Ishikawa (cell line): ENCODE data around the gene ADAM10.

Experiments used
- CEBPB ChIP-seq: IDR thresholded peaks from 2 replicates; pipeline ENCODE4 v1.6.1; 2012
- CREB1 ChIP-seq: IDR thresholded peaks from 2 replicates; pipeline ENCODE4 v1.6.1; 2012; ENCODE audit warnings: low read depth
- EGR1 ChIP-seq: IDR thresholded peaks from 2 replicates; pipeline ENCODE4 v1.6.1; 2012
- EP300 ChIP-seq: IDR thresholded peaks from 2 replicates; pipeline ENCODE4 v1.6.1; 2012; ENCODE audit warnings: borderline replicate concordance
- FOXM1 ChIP-seq: IDR thresholded peaks from 2 replicates; pipeline ENCODE4 v1.6.1; 2012; ENCODE audit warnings: low read depth, borderline replicate concordance
- MAX ChIP-seq: IDR thresholded peaks from 2 replicates; pipeline ENCODE4 v1.6.1; 2012
- NFIC ChIP-seq: IDR thresholded peaks from 2 replicates; pipeline ENCODE4 v1.6.1; 2012
- RAD21 ChIP-seq: IDR thresholded peaks from 2 replicates; pipeline ENCODE4 v1.6.1; 2012; ENCODE audit warnings: low read depth
- REST ChIP-seq: IDR thresholded peaks from 2 replicates; pipeline ENCODE4 v1.6.1; 2012; ENCODE audit warnings: low read depth, mild to moderate bottlenecking
- TAF1 ChIP-seq: IDR thresholded peaks from 2 replicates; pipeline ENCODE4 v1.6.1; 2012; ENCODE audit warnings: low read depth, mild to moderate bottlenecking
- TCF12 ChIP-seq: IDR thresholded peaks from 2 replicates; pipeline ENCODE4 v1.6.1; 2012; ENCODE audit warnings: low read depth
- TEAD4 ChIP-seq: IDR thresholded peaks from 2 replicates; pipeline ENCODE4 v1.6.1; 2012
- USF1 ChIP-seq: IDR thresholded peaks from 2 replicates; pipeline ENCODE4 v1.6.1; 2012
- YY1 ChIP-seq: IDR thresholded peaks from 2 replicates; pipeline ENCODE4 v1.6.1; 2012; ENCODE audit warnings: low read depth
- ZBTB7A ChIP-seq: IDR thresholded peaks from 2 replicates; pipeline ENCODE4 v1.6.1; 2012; ENCODE audit warnings: low read depth

ADAM10 gene

GRCh38 chr15:58732625-58733363 is 16.7 kb downstream of the ADAM10 start:
- TF ChIP-seq MAX (no peak), ZBTB7A (no peak), FOXM1 (no peak), USF1 (no peak), NFIC (no peak), TEAD4 (no peak), REST (no peak), EGR1 (no peak), TCF12 (no peak), CREB1 (no peak), RAD21 (no peak), TAF1 (no peak), YY1 (no peak)

GRCh38 chr15:58731756-58732535 is 17.6 kb downstream of the ADAM10 start:
- TF ChIP-seq REST (no peak), MAX (peak; percentile 26; the same call in 1 of the 2 replicates), TEAD4 (peak; percentile 74), RAD21 (no peak)

- no peak for TF ChIP-seq NFIC
- no peak for TF ChIP-seq FOXM1
- TF ChIP-seq REST = no peak
- no peak for TF ChIP-seq EGR1
- TF ChIP-seq YY1 = no peak
- TF ChIP-seq TAF1 = no peak
- no peak for TF ChIP-seq USF1
- TF ChIP-seq TEAD4 = no peak
- TF ChIP-seq RAD21 = no peak
- no peak for TF ChIP-seq CEBPB
- no peak for TF ChIP-seq CREB1
- no peak for TF ChIP-seq MAX
- no peak for TF ChIP-seq EP300
Observed at GRCh38 chr15:58726867-58727266, 22.6 kb downstream of the ADAM10 start.

- TF ChIP-seq FOXM1 (no peak), MAX (no peak), NFIC (no peak), USF1 (no peak), CEBPB (no peak), REST (no peak), TCF12 (no peak), RAD21 (no peak), EGR1 (no peak), TAF1 (no peak), YY1 (no peak), EP300 (no peak), CREB1 (no peak), ZBTB7A (no peak)
Observed at GRCh38 chr15:58724466-58724865, 25.0 kb downstream of the ADAM10 start.
